Measurements from ENCODE around the gene TCN1. TPM values are rescaled to one million over a fixed set of nuclear protein-coding genes. Genes with fewer than 3 reads are reported as not detected.
A peak's percentile ranks its signal among the peaks of the same experiment; 100 is the strongest.
"Not testable (repeated sequence)": the region's sequence is repeated elsewhere in the genome, so short reads cannot be mapped to it uniquely, and the experiment has no call there.

TCN1 gene, protein sequence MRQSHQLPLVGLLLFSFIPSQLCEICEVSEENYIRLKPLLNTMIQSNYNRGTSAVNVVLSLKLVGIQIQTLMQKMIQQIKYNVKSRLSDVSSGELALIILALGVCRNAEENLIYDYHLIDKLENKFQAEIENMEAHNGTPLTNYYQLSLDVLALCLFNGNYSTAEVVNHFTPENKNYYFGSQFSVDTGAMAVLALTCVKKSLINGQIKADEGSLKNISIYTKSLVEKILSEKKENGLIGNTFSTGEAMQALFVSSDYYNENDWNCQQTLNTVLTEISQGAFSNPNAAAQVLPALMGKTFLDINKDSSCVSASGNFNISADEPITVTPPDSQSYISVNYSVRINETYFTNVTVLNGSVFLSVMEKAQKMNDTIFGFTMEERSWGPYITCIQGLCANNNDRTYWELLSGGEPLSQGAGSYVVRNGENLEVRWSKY
- polyA plus RNA-seq (2014; cell fraction: cytosol; rRNA removed), result not detected in 2 replicates
- not detected in 2 replicates for polyA plus RNA-seq (2014; cell fraction: nucleus; rRNA removed)

- DNase-seq (ENCODE audit: low spot score), result no peak
These were observed at the start of gene TCN1 for GRCh38 chr11:59866397-59866796. Gene TCN1, minus strand, starts transcription at chr11:59866487. Its CDS starts 17 bp downstream, at chr11:59866470.

DNA sequence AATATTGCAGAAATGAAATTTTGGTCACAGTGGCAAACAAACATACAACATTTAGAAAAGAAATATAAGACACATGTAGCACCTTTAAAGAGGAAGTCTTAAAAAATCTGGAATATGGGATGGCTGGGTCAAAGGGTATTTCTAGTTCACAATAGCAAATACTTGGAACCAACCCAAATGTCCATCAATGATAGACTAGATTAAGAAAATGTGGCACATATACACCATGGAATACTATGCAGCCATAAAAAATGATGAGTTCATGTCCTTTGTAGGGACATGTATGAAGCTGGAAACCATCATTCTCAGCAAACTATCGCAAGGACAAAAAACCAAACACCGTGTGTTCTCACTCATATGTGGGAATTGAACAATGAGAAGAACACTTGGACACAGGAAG is 37.3 kb upstream of the TCN1 start:
- DNase-seq (ENCODE audit: low spot score), result not testable (repeated sequence)

- no peak for DNase-seq (ENCODE audit: low spot score)
These were observed 35.0 kb upstream of the TCN1 start for GRCh38 chr11:59901306-59901705.

- no peak for DNase-seq (ENCODE audit: low spot score)
These were observed 34.3 kb upstream of the TCN1 start for GRCh38 chr11:59900366-59901126.

DNA sequence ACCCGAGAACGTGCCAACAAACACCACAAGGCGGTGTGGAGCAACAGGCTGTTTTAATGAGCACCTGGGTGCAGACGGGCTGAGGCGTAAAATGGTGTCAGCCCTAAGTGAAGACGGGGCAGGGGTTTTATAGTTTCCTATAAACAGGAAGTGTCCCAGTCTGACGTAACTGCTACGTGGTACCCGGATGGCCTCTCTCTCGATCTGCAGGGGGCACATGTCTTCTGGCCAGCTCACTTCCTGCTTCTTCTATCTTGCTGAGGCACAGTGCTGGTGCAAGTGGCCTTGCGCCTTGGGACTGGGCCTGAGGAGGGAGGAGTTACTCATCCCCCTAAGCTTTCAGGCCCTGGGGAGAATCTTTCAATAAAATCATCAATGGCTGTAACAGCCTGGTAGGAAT is 33.2 kb upstream of the TCN1 start:
- DNase-seq (ENCODE audit: low spot score), result no peak

DNA sequence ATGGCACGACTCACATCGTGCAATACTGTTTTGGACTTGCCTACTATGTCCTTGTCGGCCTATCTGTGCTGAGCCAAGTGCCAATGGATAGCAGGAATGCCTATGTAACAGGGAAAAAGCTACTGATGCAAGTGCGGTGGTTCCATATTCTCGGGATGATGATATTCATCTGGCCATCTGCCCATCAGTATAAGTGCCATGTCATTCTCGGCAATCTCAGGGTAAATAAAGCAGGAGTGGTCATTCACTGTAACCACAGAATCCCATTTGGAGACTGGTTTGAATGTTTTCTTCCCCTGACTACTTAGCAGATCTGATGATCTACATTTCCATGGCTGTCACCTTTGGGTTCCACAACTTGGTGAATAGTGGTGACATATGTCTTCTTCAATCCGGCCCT is 32.4 kb upstream of the TCN1 start:
- no peak for DNase-seq (ENCODE audit: low spot score)

GRCh38 chr11:59898046-59898445 is 31.8 kb upstream of the TCN1 start:
- DNase-seq (ENCODE audit: low spot score), result no peak

DNA sequence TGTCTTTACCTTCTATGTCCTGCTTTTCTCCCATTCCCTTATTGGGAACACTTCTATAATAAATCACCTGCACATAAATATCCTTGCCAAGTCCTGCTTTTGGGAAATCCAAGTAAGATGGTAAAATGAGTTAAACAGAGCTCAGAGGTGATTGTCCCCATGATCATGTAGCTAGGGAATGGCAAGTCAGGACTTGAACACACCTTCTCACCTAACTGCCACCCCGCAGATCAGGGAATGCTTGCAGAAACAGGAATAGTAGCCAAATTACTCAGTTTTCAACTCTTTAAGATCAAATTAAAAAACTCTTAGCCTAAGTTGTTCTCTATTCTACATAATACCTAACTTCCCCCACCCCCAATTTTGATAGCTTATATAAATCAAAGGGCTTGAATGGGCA is 28.3 kb upstream of the TCN1 start:
- no peak for DNase-seq (ENCODE audit: low spot score)

GRCh38 chr11:59891781-59892181 is 25.5 kb upstream of the TCN1 start:
- peak; percentile 17 for DNase-seq (ENCODE audit: low spot score)

- not testable (repeated sequence) for DNase-seq (ENCODE audit: low spot score)
These were observed 20.9 kb upstream of the TCN1 start for GRCh38 chr11:59887156-59887555.

DNA sequence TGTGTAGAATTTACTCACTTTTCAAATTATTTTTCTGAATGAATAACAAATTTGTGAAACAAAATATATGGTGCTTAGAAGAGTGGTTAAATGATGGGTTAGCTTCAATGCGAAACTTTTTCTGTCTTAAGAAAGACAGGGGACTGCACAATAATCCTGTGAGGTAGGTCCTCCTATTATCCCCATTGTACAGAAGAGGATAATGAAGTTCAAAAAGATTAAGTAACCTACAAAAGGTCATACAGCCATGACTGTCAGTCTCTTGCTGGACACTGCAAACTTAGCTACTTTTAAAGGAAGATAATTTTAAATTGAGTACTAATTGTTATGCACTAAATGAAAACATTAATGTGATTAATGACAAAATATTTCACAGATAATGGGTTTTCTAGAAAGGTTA is 17.3 kb upstream of the TCN1 start:
- DNase-seq (ENCODE audit: low spot score), result no peak

DNA sequence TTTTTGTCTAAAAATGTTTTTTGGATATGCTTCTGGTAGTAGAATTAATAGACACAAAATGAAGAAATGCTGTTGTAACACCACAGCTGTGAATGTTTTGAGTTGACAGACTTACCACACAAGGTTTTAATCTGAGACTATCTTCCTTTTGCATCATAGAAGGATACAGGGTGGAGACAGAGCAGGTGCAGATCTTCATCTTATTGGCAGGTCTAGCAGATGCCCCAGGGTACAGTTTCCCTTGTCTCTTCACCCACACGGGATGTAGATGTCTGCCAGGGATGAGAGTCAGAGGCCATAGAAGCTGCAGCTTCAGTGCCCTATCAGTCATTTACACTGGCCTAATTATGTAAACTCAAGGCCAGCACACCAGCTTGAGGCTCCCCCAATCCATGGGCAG is 13.3 kb upstream of the TCN1 start:
- DNase-seq (ENCODE audit: low spot score), result no peak

DNA sequence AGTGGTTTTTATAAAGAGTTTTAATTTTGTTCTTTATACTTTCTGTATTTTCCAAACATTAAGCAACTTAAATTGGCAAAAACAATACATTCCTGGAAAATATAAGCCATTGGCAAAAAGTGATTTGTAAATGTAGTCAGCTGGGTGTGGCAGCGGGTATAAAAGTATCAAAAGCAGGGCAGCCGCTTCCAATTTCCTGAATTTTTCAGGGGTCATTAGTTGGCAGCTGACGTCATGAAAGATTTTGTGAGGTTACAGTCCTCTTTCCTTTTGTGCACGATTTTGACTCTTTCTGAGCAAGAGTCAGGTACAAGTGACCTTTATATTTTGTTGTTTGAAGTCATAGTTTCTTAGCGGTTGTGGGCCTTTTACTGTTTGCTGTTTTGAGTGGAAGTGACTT is 12.3 kb upstream of the TCN1 start, which contains the start of gene OOSP3:
TSS of gene OOSP3 (plus strand) at position 208 of the 400 bp plus-strand sequence. CDS start at position 235, 27 bp downstream.
- DNase-seq (ENCODE audit: low spot score), result no peak

GRCh38 chr11:59877784-59878183 is 11.5 kb upstream of the TCN1 start:
- DNase-seq (ENCODE audit: low spot score), result no peak

- DNase-seq (ENCODE audit: low spot score), result no peak
These were observed 11.0 kb upstream of the TCN1 start for GRCh38 chr11:59877325-59877724.

GRCh38 chr11:59875856-59876519 is 9.7 kb upstream of the TCN1 start:
- no peak for DNase-seq (ENCODE audit: low spot score)

GRCh38 chr11:59872076-59872475 is 5.8 kb upstream of the TCN1 start:
- no peak for DNase-seq (ENCODE audit: low spot score)

- no peak for DNase-seq (ENCODE audit: low spot score)
These were observed 1.7 kb upstream of the TCN1 start for GRCh38 chr11:59867946-59868345.

DNA sequence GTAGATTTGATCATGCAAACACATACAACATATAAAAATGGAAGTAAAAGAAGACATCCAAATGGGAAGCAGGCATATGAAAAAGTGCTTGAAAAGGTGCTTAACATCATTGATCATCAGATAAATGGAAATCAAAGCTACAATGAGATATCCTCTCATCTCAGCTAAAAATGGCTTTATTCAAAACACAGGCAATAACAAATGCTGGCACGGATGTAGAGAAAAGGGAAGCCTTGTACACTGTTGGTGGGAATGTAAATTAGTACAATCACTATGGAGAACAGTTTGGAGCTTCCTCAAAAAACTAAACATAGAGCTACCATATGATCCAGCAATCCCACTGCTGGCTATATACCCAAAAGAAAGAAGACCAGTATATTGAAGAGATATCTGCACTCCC is 549 bp upstream of the TCN1 start:
- DNase-seq (ENCODE audit: low spot score), result no peak

DNA sequence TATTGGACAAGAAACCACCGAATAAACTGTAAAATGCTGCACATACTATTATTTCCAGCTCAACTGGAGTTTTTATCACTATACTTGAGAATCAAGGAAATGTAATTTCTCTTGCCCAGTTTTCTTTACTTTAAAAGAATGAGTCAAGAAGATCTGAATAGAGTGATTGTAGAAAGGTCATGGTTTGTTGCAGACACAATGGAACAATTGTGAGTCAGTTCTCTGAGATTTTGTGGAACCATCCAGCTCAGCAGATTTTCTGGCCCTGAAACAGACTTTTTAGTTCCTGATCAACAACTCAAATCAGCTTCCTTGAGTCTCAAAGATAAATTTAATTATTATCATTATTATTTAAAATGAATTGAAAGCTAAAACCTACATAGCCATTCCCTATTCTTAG is 1.3 kb downstream of the TCN1 start:
- no peak for DNase-seq (ENCODE audit: low spot score)

DNA sequence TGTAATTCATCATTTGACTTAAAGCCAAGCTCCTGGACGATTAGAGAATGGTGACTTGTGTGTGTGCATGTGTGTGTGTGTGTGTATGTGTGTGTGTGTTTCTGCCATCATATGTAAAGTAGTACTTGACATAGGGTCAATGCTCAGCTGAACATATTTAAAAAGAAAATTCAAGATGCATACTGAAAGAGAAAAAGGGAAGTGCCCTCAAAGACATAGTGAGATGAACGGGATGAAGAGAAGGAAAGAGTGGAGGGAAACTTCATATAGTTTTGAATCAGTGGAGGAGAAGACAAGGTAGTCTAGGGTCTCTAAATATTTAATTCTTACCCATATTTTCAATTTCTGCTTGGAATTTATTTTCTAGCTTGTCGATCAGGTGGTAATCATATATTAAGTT is 4.0 kb downstream of the TCN1 start:
- DNase-seq (ENCODE audit: low spot score), result no peak

DNA sequence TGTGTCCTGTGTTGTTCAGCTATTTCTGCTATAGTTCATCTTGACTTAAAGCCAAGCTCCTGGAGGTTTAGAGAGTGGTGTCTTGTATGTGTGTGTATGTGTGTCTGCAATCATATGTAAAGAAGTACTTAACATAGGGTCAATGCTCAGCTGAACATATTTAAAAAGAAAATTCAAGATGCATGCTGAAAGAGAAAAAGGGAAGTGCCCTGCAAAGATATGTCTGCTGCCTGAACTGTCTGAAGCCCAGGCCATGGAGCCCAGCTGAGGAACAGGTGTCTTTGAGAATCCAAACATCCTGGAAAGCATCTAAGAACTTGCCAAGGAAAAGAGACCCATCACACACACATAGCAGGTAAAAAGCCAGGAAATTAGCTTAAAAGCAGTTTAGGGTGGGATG is 6.6 kb downstream of the TCN1 start:
- DNase-seq (ENCODE audit: low spot score), result no peak

Data from SK-N-DZ (cell line).